HG03565 (cell line): ENCODE measurements around the gene APOBEC3A.
"Not testable (repeated sequence)": the region's sequence is repeated elsewhere in the genome, so short reads cannot be mapped to it uniquely, and the experiment has no call there.

Source experiments
- ATAC-seq: cut with Tn5 transposase; IDR thresholded peaks from one replicate; pipeline ENCODE4 v1.9.1; 2021; ENCODE audit warnings: mild to moderate bottlenecking, moderate library complexity; ENCODE audit not compliant: unreplicated experiment

APOBEC3A gene

GRCh38 chr22:38977289-38977688, 19.9 kb downstream of the APOBEC3A start:
- not testable (repeated sequence) for ATAC-seq

- not testable (repeated sequence) for ATAC-seq
These were observed 23.2 kb downstream of the APOBEC3A start for GRCh38 chr22:38980587-38980986.

- ATAC-seq: no peak
These were observed 23.9 kb downstream of the APOBEC3A start for GRCh38 chr22:38981005-38981991.

- ATAC-seq: peak; percentile 42
These were observed 24.9 kb downstream of the APOBEC3A start, which contains the start of gene APOBEC3B for GRCh38 chr22:38981992-38982927. TSS of gene APOBEC3B (plus strand) at chr22:38982347. CDS start at chr22:38982454, 107 bp downstream.

GRCh38 chr22:38984224-38984623, 26.8 kb downstream of the APOBEC3A start:
- no peak for ATAC-seq

GRCh38 chr22:38984784-38985757, 27.7 kb downstream of the APOBEC3A start:
- ATAC-seq: peak; percentile 65

- ATAC-seq: no peak
These were observed 29.2 kb downstream of the APOBEC3A start for GRCh38 chr22:38986629-38987028.

GRCh38 chr22:38987171-38987895, 29.9 kb downstream of the APOBEC3A start:
- ATAC-seq: no peak

GRCh38 chr22:38989466-38989865, 32.1 kb downstream of the APOBEC3A start:
- ATAC-seq: no peak

GRCh38 chr22:38992871-38993371, 35.5 kb downstream of the APOBEC3A start:
- not testable (repeated sequence) for ATAC-seq

GRCh38 chr22:38996105-38996504, 38.7 kb downstream of the APOBEC3A start:
- ATAC-seq: no peak

- no peak for ATAC-seq
These were observed 40.1 kb downstream of the APOBEC3A start for GRCh38 chr22:38997518-38997917.

GRCh38 chr22:39003165-39003638, 45.8 kb downstream of the APOBEC3A start:
- no peak for ATAC-seq

- ATAC-seq: no peak
These were observed 49.8 kb downstream of the APOBEC3A start for GRCh38 chr22:39007177-39007576.

- not testable (repeated sequence) for ATAC-seq
These were observed 51.0 kb downstream of the APOBEC3A start for GRCh38 chr22:39008271-39008850.

GRCh38 chr22:39010946-39011345, 53.5 kb downstream of the APOBEC3A start:
- no peak for ATAC-seq
